GM21423 (cell line): Measurements from ENCODE around the gene WIPF1.

Source experiments
- ATAC-seq: cut with Tn5 transposase; IDR thresholded peaks from one replicate; pipeline ENCODE4 v1.9.1; 2021; ENCODE audit warnings: mild to moderate bottlenecking, moderate library complexity; ENCODE audit not compliant: unreplicated experiment

Gene WIPF1

DNA sequence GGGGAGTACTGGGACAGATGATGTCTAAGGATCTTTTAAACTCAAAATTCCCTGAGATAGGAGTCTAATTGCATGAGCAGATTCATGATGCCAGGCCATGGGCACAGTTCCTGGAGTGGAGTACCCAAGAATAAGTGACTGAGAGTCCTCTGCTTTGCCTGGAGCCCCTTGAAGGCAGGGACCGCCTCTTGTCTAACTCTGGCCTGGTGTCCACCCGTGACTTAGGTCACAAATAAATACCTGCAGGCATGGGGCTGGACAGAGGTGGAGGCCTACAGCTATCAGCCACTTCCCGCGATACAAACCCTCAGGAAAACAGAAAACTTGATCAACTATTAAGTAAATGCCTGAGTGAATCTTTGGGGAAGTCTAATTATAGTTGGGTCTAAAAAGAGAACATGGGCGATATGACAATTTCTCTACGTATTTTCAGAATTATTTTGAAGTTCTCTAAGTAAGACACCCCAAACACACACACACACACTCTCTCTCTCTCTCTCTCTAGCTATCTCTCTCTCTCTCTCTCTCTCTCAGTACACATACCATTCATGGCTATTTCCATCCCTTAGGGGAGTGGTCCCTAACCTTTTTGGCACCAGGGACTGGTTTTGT lies 1.8 kb upstream of the WIPF1 start:
- no peak for ATAC-seq

- no peak for ATAC-seq
These were observed 627 bp downstream of the WIPF1 start for GRCh38 chr2:174597009-174597344.

- no peak for ATAC-seq
These were observed 1.7 kb downstream of the WIPF1 start for GRCh38 chr2:174595891-174596397.

DNA sequence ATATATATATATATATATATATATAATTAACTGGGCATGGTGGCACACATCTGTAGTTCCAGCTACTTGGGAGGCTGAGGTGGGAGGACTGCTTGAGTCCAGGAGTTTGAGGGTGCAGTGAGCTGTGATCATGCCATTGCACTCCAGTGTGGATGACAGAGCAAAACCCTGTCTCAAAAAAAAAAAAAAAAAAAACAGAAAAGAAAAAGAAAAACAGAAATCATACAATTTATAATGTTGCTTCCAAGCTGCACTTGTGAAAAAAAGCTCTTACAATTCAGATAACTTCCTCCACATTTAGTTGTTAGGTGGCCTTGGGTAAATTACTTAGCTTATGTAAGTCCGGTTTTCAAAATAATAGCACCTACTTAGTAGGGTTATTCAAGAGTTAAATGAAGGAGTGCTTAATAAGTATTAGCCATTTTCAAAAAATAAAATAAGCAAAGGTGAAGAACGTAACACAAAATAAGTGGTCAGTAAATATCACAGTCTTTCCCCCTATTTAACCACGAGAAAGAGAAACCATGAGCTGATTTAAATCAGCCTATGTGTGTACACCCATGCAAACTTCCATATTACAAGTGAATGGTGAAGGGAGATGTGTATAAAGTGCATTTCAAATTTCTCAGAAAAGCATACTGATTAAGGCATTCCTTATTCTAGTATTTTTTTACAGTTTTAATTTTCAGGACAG lies 2.3 kb downstream of the WIPF1 start:
- ATAC-seq: no peak

- ATAC-seq: no peak
These were observed 3.1 kb downstream of the WIPF1 start for GRCh38 chr2:174594456-174594855.

- ATAC-seq: peak; percentile 70
These were observed 3.9 kb downstream of the WIPF1 start for GRCh38 chr2:174593574-174594203.

GRCh38 chr2:174593041-174593440 lies 4.6 kb downstream of the WIPF1 start:
- no peak for ATAC-seq

GRCh38 chr2:174591740-174592139 lies 5.9 kb downstream of the WIPF1 start:
- no peak for ATAC-seq

GRCh38 chr2:174590928-174591648 lies 6.5 kb downstream of the WIPF1 start:
- no peak for ATAC-seq

- ATAC-seq: no peak
These were observed 7.3 kb downstream of the WIPF1 start for GRCh38 chr2:174590346-174590745.

- ATAC-seq: no peak
These were observed 8.3 kb downstream of the WIPF1 start for GRCh38 chr2:174589334-174589733.

DNA sequence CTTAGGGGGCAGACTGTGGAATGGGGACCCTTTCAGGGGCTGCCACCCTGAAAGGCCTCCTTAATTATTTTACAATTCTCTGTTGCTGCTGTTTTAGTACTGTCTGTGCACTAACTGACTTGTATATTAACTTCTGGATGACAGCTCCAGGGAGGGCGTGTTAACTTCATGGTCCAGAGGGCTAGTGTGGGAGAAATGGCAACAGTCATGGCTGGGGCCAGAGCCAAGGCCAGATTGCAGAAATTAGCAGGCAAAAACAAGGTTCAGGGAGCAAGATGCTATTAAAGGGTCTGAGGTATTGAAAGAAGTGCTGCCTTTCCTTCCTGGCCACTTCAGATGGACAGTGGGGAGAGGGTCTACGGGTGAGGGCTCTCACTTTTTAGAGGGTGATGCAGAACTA lies 9.1 kb downstream of the WIPF1 start:
- ATAC-seq: no peak

DNA sequence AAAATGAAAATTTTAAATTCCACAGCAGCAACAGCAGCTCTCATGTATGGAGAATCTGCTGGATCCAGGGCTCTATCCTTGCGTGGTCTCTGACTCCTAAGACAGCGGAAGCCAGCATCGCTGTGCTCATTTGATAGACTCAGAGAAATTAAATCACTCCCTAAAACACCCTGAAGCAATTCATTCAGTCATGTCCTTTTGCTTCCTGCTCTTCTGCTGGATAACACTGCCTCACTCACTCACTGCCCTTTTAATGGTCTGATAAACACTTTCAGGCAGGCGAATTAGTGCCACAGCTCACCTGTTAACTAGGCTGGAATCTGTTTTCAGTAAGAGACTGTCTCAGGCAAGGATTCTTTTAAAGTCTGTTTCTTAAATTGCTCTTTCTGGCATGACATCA lies 10.0 kb downstream of the WIPF1 start:
- ATAC-seq: no peak

DNA sequence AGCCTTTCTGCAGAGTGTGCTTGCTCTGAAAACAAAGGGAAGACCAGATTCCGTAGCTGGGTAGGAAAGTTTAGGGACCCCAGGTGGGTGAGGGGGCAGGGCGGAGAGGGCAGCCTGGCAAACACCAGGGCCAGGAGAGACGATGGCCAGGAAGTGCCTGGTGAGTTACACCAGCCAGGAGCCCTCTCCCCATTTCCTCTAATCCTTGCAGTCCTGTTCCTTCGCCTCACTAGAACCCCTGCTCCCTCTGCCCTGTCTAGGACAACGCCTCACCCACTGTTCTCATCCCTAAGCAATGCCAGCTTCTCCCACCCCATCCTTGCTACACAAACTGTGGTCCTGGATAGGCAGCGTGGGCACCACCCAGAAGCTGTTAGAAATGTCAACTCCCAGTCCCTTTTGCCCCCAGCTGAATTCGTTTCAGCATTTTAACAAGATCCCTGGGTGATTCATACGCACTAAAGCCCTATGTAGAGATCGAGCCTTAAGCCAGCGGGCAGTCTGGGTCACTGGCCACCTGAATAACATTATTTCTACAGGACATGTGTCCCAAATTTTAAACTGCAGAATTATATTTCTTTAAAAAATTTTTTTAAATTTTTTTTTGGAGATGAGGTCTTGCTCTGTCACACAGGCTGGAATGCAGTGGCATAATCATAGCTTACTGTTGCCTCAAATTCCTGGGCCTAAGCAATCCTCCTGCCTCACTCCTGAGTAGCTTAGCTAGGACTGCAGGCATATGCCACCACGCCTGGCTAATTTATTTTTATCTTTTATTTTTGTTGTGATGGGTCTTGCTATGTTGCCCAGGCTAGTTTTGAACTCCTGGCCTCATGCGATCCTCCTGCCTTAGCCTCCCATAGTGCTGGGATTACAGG lies 10.9 kb downstream of the WIPF1 start:
- ATAC-seq: no peak

DNA sequence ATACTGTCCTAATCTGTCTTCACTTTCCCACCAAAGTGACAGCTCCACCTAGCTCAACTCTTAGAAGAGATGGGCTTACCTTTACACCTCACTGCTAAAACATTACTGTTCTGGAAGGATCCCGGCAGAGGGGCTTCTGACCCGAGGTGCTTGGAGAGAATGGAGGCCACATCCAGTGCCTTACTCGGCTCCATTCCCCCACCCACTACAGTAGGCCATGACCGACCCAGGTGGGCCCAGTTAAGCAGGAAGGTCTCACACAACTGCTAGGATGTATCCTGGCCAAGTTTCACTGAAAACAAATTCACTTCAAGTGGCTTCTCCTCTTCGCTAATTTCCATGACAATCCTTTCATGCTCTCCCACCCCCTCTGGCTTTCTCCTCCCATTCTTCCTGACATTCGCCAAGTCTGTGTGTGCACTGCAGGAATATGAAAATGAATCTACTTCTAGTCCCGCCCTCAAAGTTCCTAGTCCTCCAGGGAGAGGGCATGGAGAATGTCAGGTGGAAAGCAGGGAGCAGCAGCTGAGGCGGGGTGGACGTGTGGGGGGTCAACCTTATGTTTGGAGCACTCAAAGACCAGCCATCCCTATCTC lies 11.8 kb downstream of the WIPF1 start:
- ATAC-seq: no peak

GRCh38 chr2:174585146-174585545 lies 12.5 kb downstream of the WIPF1 start:
- no peak for ATAC-seq

DNA sequence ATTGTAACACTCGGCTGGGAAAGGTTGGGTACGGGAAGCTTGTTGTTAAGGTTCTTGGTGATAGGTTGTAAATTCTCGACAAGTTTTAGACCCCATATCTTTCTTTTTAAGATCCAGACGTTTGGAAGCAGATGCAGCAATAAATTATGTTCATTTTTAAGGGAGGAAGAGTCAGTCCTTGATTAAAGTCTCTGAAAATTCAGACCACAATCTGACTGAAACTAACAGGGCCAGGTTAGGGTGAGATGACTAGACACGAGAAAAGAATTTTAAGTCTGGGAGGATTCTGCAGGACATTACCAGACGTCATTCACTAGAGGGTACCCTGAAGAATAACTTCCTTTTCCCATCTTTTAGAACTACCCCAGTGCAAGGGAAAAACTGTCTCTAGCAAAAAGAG lies 16.1 kb downstream of the WIPF1 start:
- no peak for ATAC-seq

GRCh38 chr2:174580951-174581350 lies 16.7 kb downstream of the WIPF1 start:
- no peak for ATAC-seq

DNA sequence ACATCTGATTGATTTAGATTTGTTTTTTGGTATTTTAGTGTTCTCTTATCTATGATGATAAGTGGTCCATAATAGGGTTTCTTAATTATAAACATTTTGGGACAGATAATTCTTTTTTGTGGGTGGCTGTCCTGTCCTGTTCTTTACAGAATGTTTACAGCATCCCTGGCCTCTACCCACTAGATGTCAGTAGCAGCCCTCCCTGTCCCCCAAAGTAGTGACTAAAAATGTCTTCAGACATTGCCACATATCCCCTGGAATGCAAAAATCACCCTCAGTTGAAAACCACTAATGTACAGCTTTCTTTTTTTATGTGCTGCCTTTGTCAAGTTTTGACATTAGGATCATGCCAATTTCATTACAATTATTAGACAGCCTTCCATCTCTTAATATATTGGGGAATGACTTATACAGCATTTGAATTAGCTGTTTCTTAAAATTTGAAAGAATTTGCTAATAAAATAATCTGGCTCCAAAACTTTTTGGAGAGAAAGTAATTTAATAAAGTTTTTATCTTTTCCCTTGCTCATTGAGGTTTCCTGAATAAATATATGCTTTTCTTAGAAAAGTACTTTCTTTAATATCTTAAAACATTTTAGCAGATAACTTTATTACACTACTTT lies 19.5 kb downstream of the WIPF1 start:
- no peak for ATAC-seq
